Ectodermal cell (in vitro differentiated cells): ENCODE measurements around the gene LRP5.

Source experiments
- H3K27ac ChIP-seq: 2 replicates; pipeline ENCODE4 v1.7.0; 2013; ENCODE audit warnings: mild to moderate bottlenecking, low read depth, low read length; ENCODE audit not compliant: insufficient read depth, poor library complexity, severe bottlenecking
- H3K27me3 ChIP-seq: 2 replicates; pipeline ENCODE4 v1.7.0; 2013; ENCODE audit warnings: mild to moderate bottlenecking, low read length; ENCODE audit not compliant: insufficient read depth, control insufficient read depth, poor library complexity, severe bottlenecking
- H3K36me3 ChIP-seq: one replicate; pipeline ENCODE4 v1.7.0; 2013; ENCODE audit warnings: low read length; ENCODE audit not compliant: control insufficient read depth, insufficient read depth
- H3K4me1 ChIP-seq: one replicate; pipeline ENCODE4 v1.7.0; 2013; ENCODE audit warnings: low read length; ENCODE audit not compliant: control insufficient read depth, insufficient read depth
- H3K4me3 ChIP-seq: 2 replicates; pipeline ENCODE4 v1.7.0; 2013; ENCODE audit warnings: low read depth, low read length, control low read depth; ENCODE audit not compliant: insufficient read depth
- H3K9me3 ChIP-seq: 2 replicates; pipeline ENCODE4 v1.7.0; 2013; ENCODE audit warnings: mild to moderate bottlenecking, low read length, moderate library complexity; ENCODE audit not compliant: control insufficient read depth
- WGBS, 2 experiments: methylation state at CpG; one replicate each; pipeline ENCODE4 v1.1.7; 2013; ENCODE audit warnings: missing lambda C conversion rate in 2 of 2; 5-methylcytosine and 5-hydroxymethylcytosine counted together

Gene LRP5

GRCh38 chr11:68345776-68346461 lies 33.5 kb downstream of the LRP5 start:
- Histone ChIP-seq H3K4me1 (peaks cover 26% of the 10 kb centered on the region), H3K27me3 (no peaks in the 10 kb centered on the region), H3K27ac (no peak overlapping the region), H3K9me3 (no peaks in the 10 kb centered on the region), H3K4me3 (no peak overlapping the region), H3K36me3 (no peaks in the 10 kb centered on the region)
- 92 to 95% methylated on average over 11 of the region's 11 CpGs for WGBS, 2 experiments

DNA sequence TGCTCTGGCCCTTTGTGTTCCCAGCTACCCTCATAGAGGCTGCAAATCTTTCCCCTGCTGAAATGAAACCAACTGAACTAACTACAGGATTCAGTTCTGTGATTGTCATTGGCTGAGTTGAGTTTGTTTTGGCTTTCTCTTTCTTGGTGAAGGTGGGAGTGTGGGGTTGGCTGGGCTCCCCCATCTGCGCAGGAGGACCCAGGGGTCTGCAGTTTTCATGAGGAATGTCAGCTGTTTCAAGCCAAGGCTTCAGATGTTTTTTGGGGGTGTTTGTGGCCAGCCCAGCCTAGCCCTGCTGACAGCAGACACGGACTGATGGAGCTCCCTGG lies 34.0 kb downstream of the LRP5 start:
- no peak overlapping the region for H3K4me3 ChIP-seq
- H3K36me3 ChIP-seq = no peaks in the 10 kb centered on the region
- H3K27me3 ChIP-seq = no peaks in the 10 kb centered on the region
- H3K9me3 ChIP-seq = no peaks in the 10 kb centered on the region
- H3K4me1 ChIP-seq = peaks cover 21% of the 10 kb centered on the region
- WGBS, 2 experiments = 95 to 96% methylated on average over 2 of the region's 2 CpGs
- no peak overlapping the region for H3K27ac ChIP-seq

DNA sequence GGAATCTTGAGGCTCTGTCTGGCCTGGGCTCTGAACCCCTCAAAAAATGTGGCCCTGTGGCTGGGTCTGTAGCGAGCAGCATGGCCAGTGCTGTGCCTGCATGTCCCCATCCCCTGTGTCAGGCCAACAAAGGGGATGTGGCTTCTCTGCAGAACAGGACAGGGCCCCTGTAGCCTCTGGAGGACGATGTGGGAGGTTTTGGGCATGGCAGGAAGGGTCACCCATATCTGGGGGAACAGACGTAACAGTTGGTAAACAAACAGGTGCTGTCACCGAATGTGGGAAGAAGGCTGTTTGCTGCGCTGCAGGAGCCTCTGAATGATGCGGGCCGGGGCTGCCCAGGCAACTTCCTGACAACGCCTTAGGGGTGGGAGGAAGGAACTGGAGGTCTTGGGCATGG lies 35.0 kb downstream of the LRP5 start:
- Histone ChIP-seq H3K4me3 (no peak overlapping the region), H3K9me3 (no peaks in the 10 kb centered on the region), H3K27me3 (no peaks in the 10 kb centered on the region), H3K4me1 (peaks cover 12% of the 10 kb centered on the region), H3K27ac (no peak overlapping the region), H3K36me3 (no peaks in the 10 kb centered on the region)
- WGBS, 2 experiments = 93 to 94% methylated on average over 8 of the region's 8 CpGs

DNA sequence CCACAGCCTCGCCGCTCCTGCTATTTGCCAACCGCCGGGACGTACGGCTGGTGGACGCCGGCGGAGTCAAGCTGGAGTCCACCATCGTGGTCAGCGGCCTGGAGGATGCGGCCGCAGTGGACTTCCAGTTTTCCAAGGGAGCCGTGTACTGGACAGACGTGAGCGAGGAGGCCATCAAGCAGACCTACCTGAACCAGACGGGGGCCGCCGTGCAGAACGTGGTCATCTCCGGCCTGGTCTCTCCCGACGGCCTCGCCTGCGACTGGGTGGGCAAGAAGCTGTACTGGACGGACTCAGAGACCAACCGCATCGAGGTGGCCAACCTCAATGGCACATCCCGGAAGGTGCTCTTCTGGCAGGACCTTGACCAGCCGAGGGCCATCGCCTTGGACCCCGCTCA lies 35.5 kb downstream of the LRP5 start:
- WGBS, 2 experiments = 95 to 96% methylated on average over 32 of the region's 32 CpGs
- H3K27me3 ChIP-seq = no peaks in the 10 kb centered on the region

DNA sequence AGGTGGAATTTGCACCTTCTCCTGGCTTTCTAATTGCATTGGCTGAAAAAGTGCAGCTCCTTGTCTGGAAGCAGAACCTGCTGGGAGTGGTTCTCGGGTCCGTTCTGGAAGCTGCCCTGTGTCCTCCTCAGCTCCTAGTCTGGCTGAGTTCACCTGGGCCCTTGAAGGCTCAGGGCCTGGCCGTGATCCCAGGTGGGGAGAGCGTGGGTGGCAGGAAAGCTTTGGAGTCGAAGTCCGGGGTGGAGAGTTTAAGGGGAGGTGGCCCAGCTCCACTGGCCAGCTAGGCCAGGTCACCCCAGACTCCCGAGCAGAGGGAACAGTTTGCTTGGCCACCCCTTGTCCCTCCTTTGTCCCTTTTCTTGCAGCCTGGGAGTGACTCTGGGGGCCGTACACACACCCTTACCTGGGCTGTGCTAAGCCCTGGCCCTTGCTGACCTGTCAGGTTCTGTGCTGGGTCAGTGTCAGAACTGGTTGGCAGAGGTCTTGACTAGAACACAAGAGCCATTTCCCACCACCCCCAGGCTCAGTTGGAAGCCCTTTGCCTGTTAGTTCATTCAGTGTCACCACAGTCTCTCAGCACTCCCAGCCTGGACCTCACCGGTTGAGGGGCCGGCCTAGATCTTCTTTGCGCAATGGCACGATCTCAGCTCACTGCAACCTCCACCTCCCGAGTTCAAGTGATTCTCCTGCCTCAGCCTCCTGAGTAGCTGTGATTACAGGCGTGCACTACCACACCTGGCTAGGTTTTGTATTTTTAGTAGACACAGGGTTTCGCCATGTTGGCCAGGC lies 37.3 kb downstream of the LRP5 start:
- no peak overlapping the region for H3K27ac ChIP-seq
- WGBS, 2 experiments = 91 to 93% methylated on average over 15 of the region's 15 CpGs
- peaks cover 10% of the 10 kb centered on the region for H3K4me1 ChIP-seq

More for the DNA sequence above, 35.5 kb downstream of the LRP5 start:
- Histone ChIP-seq H3K9me3 (no peaks in the 10 kb centered on the region), H3K36me3 (no peaks in the 10 kb centered on the region), H3K27ac (no peak overlapping the region), H3K4me1 (peaks cover 7% of the 10 kb centered on the region), H3K4me3 (no peak overlapping the region)

GRCh38 chr11:68350759-68351449 lies 38.5 kb downstream of the LRP5 start:
- Histone ChIP-seq H3K4me3 (no peak overlapping the region), H3K27me3 (no peaks in the 10 kb centered on the region), H3K36me3 (no peaks in the 10 kb centered on the region), H3K9me3 (no peaks in the 10 kb centered on the region), H3K4me1 (peaks cover 10% of the 10 kb centered on the region), H3K27ac (no peak overlapping the region)
- 91 to 93% methylated on average over 28 of the region's 28 CpGs for WGBS, 2 experiments

More for the DNA sequence above, 37.3 kb downstream of the LRP5 start:
- Histone ChIP-seq H3K27me3 (no peaks in the 10 kb centered on the region), H3K36me3 (no peaks in the 10 kb centered on the region), H3K4me3 (no peak overlapping the region), H3K9me3 (no peaks in the 10 kb centered on the region)

GRCh38 chr11:68351450-68352275 lies 39.3 kb downstream of the LRP5 start:
- H3K27me3 ChIP-seq = no peaks in the 10 kb centered on the region
- WGBS, 2 experiments = 94 to 95% methylated on average over 32 of the region's 32 CpGs
- no peak overlapping the region for H3K27ac ChIP-seq
- no peak overlapping the region for H3K4me3 ChIP-seq
- H3K36me3 ChIP-seq = no peaks in the 10 kb centered on the region
- no peaks in the 10 kb centered on the region for H3K9me3 ChIP-seq
- peaks cover 10% of the 10 kb centered on the region for H3K4me1 ChIP-seq

DNA sequence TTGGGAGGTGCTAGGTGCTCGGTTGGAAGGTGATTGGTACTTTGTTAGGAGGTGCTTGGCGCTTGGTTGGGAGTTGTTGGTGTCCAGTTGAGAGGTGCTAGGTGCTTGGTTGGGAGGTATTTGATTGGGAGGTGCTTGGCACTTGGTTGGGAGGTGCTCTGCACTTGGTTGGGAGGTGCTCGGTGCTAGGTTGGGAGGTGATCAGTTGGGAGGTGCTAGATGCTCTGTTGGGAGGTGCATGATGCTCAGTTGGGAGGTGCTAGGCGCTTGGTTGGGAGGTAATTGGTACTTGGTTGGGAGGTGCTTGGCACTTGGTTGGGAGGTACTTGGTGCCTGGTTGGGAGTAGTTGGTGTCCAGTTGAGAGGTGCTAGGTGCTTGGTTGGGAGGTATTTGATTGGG lies 40.2 kb downstream of the LRP5 start:
- Histone ChIP-seq H3K9me3 (no peaks in the 10 kb centered on the region), H3K4me1 (peaks cover 10% of the 10 kb centered on the region), H3K4me3 (no peak overlapping the region), H3K27me3 (no peaks in the 10 kb centered on the region), H3K36me3 (no peaks in the 10 kb centered on the region), H3K27ac (no peak overlapping the region)
- WGBS, 2 experiments = 95% methylated on average over 4 of the region's 4 CpGs

DNA sequence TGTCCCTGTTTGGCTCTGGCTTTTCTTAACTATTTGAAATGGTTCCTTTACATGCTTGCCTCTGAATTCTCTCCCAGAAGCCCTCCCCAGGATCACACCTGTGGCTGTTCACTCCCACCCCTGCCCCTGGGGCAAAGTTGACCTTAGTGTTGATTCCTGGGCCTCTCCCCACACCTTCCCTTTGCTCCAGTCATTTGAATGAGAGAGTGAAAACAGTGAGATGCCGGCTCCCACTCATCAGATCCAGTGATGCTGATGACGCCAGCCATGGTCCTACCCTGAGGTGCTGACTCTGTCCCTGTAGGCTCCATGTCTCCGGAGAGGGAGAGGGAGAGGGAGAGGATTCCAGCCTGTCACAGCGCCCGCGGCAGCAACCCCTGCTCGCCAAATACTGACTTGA lies 40.7 kb downstream of the LRP5 start:
- no peaks in the 10 kb centered on the region for H3K9me3 ChIP-seq
- H3K36me3 ChIP-seq = no peaks in the 10 kb centered on the region
- H3K4me1 ChIP-seq = peaks cover 10% of the 10 kb centered on the region
- 82 to 91% methylated on average over 7 of the region's 7 CpGs for WGBS, 2 experiments
- H3K4me3 ChIP-seq = no peak overlapping the region
- H3K27ac ChIP-seq = no peak overlapping the region
- H3K27me3 ChIP-seq = no peaks in the 10 kb centered on the region
